ENCODE measurements around the gene MEIS2. TPM values are rescaled to one million over a fixed set of nuclear protein-coding genes. Genes with fewer than 3 reads are reported as not detected.
"Not testable (repeated sequence)": the region's sequence is repeated elsewhere in the genome, so short reads cannot be mapped to it uniquely, and the experiment has no call there.

The MEIS2 gene
- total RNA-seq, 5 donors from 2014 or later (not counting 1 experiment from before 2014, with no cell fraction given) = 0.38 to 0.54 TPM; not detected in 3

GRCh38 chr15:36996121-36996520 lies 104.2 kb downstream of the MEIS2 start:
- no peaks in the 10 kb centered on the region for H3K4me1 ChIP-seq (ENCODE audit: control insufficient read depth in 1 of 2, extremely low read depth in 1 of 2, insufficient read depth in 2 of 2, low read length in 2 of 2)
- CTCF ChIA-PET = no interaction called here
- no peaks in the 10 kb centered on the region for H3K36me3 Mint-ChIP-seq
- no peak overlapping the region for H3K4me3 Mint-ChIP-seq
- no peaks in the 10 kb centered on the region for H3K9me3 ChIP-seq
- POLR2A ChIA-PET = no interaction called here
- ATAC-seq (replicated peaks in 1 of 4) = no peak
- H3K4me3 ChIP-seq (ENCODE audit: control insufficient read depth in 1 of 2, extremely low read depth in 1 of 2, low read length in 1 of 2) = no peak overlapping the region
- H3K9me3 Mint-ChIP-seq = peaks cover 0 to 4% (median 0%) of the 10 kb centered on the region in 3 donors
- no peak overlapping the region for H3K27ac Mint-ChIP-seq
- H3K27ac ChIP-seq (ENCODE audit: low read length) = no peak overlapping the region
- no CpG with 5 or more reads among the region's 2 CpGs for WGBS (ENCODE audit: insufficient coverage)
- no peaks in the 10 kb centered on the region for H3K27me3 ChIP-seq (replicated peaks in 1 of 2; ENCODE audit: control insufficient read depth in 2 of 2, extremely low read depth in 1 of 2, insufficient read depth in 2 of 2, low read length in 1 of 2)
- no peaks in the 10 kb centered on the region for H3K36me3 ChIP-seq (ENCODE audit: control insufficient read depth in 2 of 2, extremely low read depth in 1 of 2, insufficient read depth in 1 of 2, low read length in 1 of 2)
- H3K4me1 Mint-ChIP-seq = no peaks in the 10 kb centered on the region
- H3K27me3 Mint-ChIP-seq = peaks cover 0 to 4% of the 10 kb centered on the region in 2 donors
- no peak for DNase-seq

- Mint-ChIP-seq H3K27me3 (peaks cover 0 to 4% of the 10 kb centered on the region in 2 donors), H3K4me3 (no peak overlapping the region), H3K9me3 (no peaks in the 10 kb centered on the region), H3K4me1 (no peaks in the 10 kb centered on the region), H3K36me3 (no peaks in the 10 kb centered on the region), H3K27ac (no peak overlapping the region)
- Histone ChIP-seq H3K4me1 (ENCODE audit: control insufficient read depth in 1 of 2, extremely low read depth in 1 of 2, insufficient read depth in 2 of 2, low read length in 2 of 2) (no peaks in the 10 kb centered on the region), H3K27ac (ENCODE audit: low read length) (no peak overlapping the region), H3K4me3 (ENCODE audit: control insufficient read depth in 1 of 2, extremely low read depth in 1 of 2, low read length in 1 of 2) (no peak overlapping the region), H3K9me3 (no peaks in the 10 kb centered on the region), H3K36me3 (ENCODE audit: control insufficient read depth in 2 of 2, extremely low read depth in 1 of 2, insufficient read depth in 1 of 2, low read length in 1 of 2) (no peaks in the 10 kb centered on the region), H3K27me3 (replicated peaks in 1 of 2; ENCODE audit: control insufficient read depth in 2 of 2, extremely low read depth in 1 of 2, insufficient read depth in 2 of 2, low read length in 1 of 2) (no peaks in the 10 kb centered on the region)
- POLR2A ChIA-PET = no interaction called here
- CTCF ChIA-PET = no interaction called here
- no peak for DNase-seq
- ATAC-seq (replicated peaks in 1 of 4) = no peak
- 64% methylated on average over 4 of the region's 8 CpGs for WGBS (ENCODE audit: insufficient coverage)
Measured at GRCh38 chr15:36994790-36995189, 105.6 kb downstream of the MEIS2 start.

GRCh38 chr15:36992454-36992853 lies 107.9 kb downstream of the MEIS2 start:
- POLR2A ChIA-PET = no interaction called here
- no CpG with 5 or more reads among the region's 5 CpGs for WGBS (ENCODE audit: insufficient coverage)
- Histone ChIP-seq H3K4me1 (ENCODE audit: control insufficient read depth in 1 of 2, extremely low read depth in 1 of 2, insufficient read depth in 2 of 2, low read length in 2 of 2) (no peaks in the 10 kb centered on the region), H3K4me3 (ENCODE audit: control insufficient read depth in 1 of 2, extremely low read depth in 1 of 2, low read length in 1 of 2) (no peak overlapping the region), H3K36me3 (ENCODE audit: control insufficient read depth in 2 of 2, extremely low read depth in 1 of 2, insufficient read depth in 1 of 2, low read length in 1 of 2) (no peaks in the 10 kb centered on the region), H3K27ac (ENCODE audit: low read length) (no peak overlapping the region), H3K27me3 (replicated peaks in 1 of 2; ENCODE audit: control insufficient read depth in 2 of 2, extremely low read depth in 1 of 2, insufficient read depth in 2 of 2, low read length in 1 of 2) (no peaks in the 10 kb centered on the region), H3K9me3 (no peaks in the 10 kb centered on the region)
- no peak for ATAC-seq (replicated peaks in 1 of 4)
- Mint-ChIP-seq H3K4me1 (no peaks in the 10 kb centered on the region), H3K4me3 (no peak overlapping the region), H3K27ac (no peak overlapping the region), H3K9me3 (no peaks in the 10 kb centered on the region), H3K36me3 (no peaks in the 10 kb centered on the region), H3K27me3 (no peaks in the 10 kb centered on the region)
- CTCF ChIA-PET = no interaction called here
- no peak for DNase-seq

GRCh38 chr15:36988947-36989346 lies 111.4 kb downstream of the MEIS2 start:
- H3K36me3 ChIP-seq (ENCODE audit: control insufficient read depth in 2 of 2, extremely low read depth in 1 of 2, insufficient read depth in 1 of 2, low read length in 1 of 2) = no peaks in the 10 kb centered on the region
- DNase-seq (no peak), ATAC-seq (replicated peaks in 1 of 4) (no peak)
- no peak overlapping the region for H3K4me3 ChIP-seq (ENCODE audit: control insufficient read depth in 1 of 2, extremely low read depth in 1 of 2, low read length in 1 of 2)
- Mint-ChIP-seq H3K27ac (no peak overlapping the region), H3K4me3 (no peak overlapping the region), H3K9me3 (peaks cover 11 to 16% (median 13%) of the 10 kb centered on the region in 3 donors), H3K36me3 (no peaks in the 10 kb centered on the region), H3K27me3 (no peaks in the 10 kb centered on the region), H3K4me1 (no peaks in the 10 kb centered on the region)
- H3K9me3 ChIP-seq = no peaks in the 10 kb centered on the region
- H3K27ac ChIP-seq (ENCODE audit: low read length) = no peak overlapping the region
- ChIA-PET CTCF (no interaction called here), POLR2A (no interaction called here)
- no peaks in the 10 kb centered on the region for H3K27me3 ChIP-seq (replicated peaks in 1 of 2; ENCODE audit: control insufficient read depth in 2 of 2, extremely low read depth in 1 of 2, insufficient read depth in 2 of 2, low read length in 1 of 2)
- H3K4me1 ChIP-seq (ENCODE audit: control insufficient read depth in 1 of 2, extremely low read depth in 1 of 2, insufficient read depth in 2 of 2, low read length in 2 of 2) = no peaks in the 10 kb centered on the region

DNA sequence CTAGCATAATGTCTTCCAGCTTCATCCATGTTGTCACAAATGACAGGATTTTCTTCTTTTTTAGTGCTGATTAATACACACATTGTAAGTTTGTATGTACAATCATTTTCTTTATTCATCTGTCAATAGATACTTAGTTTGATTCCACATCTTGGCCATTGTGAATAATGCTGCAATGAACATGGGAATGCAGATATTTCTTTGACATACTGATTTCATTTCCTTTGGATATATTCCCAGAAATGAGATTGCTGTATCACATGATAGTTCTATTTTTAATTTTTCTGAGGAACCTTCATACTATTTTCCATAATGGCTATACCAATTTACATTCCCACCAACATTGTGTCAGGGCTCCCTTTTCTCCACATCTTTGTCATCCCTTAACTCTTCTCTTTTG lies 117.9 kb downstream of the MEIS2 start:
- peaks cover 12 to 29% (median 22%) of the 10 kb centered on the region in 3 donors for H3K9me3 Mint-ChIP-seq
- no peak for ATAC-seq (replicated peaks in 1 of 4)
- H3K27ac Mint-ChIP-seq = no peak overlapping the region
- H3K27me3 Mint-ChIP-seq = no peaks in the 10 kb centered on the region
- Histone ChIP-seq H3K4me3 (ENCODE audit: control insufficient read depth in 1 of 2, extremely low read depth in 1 of 2, low read length in 1 of 2) (no peak overlapping the region), H3K27ac (ENCODE audit: low read length) (no peak overlapping the region), H3K27me3 (replicated peaks in 1 of 2; ENCODE audit: control insufficient read depth in 2 of 2, extremely low read depth in 1 of 2, insufficient read depth in 2 of 2, low read length in 1 of 2) (no peaks in the 10 kb centered on the region), H3K36me3 (ENCODE audit: control insufficient read depth in 2 of 2, extremely low read depth in 1 of 2, insufficient read depth in 1 of 2, low read length in 1 of 2) (no peaks in the 10 kb centered on the region), H3K9me3 (no peaks in the 10 kb centered on the region), H3K4me1 (ENCODE audit: control insufficient read depth in 1 of 2, extremely low read depth in 1 of 2, insufficient read depth in 2 of 2, low read length in 2 of 2) (no peaks in the 10 kb centered on the region)
- ChIA-PET CTCF (interaction anchor here in 1 of 2 donors (0.5 kb wide), 1 partner anchor 46 kb away, joined by 3 read pairs; no protein-coding TSS in a partner anchor), POLR2A (no interaction called here)
- H3K36me3 Mint-ChIP-seq = no peaks in the 10 kb centered on the region
- no peak for DNase-seq
- no peak overlapping the region for H3K4me3 Mint-ChIP-seq
- no peaks in the 10 kb centered on the region for H3K4me1 Mint-ChIP-seq

DNA sequence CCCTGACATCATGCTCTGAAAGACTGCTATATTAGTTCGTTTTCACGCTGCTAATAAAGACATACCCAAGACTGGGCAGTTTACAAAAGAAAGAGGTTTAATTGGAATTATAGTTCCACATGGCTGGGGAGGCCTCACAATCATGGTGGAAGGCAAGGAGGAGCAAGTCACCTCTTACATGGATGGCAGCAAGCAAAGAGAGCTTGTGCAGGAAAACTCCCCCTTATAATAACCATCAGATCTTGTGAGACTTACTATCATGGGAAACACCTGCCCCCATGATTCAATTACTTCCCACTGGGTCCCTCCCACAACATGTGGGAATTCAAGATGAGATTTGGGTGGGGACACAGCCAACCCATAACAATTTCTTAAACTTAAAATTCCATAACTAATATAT lies 120.1 kb downstream of the MEIS2 start:
- DNase-seq; H3K4me1 Mint-ChIP-seq; ATAC-seq (replicated peaks in 1 of 4); H3K27me3 ChIP-seq (replicated peaks in 1 of 2; ENCODE audit: control insufficient read depth in 2 of 2, extremely low read depth in 1 of 2, insufficient read depth in 2 of 2, low read length in 1 of 2); H3K4me3 ChIP-seq (ENCODE audit: control insufficient read depth in 1 of 2, extremely low read depth in 1 of 2, low read length in 1 of 2); H3K27me3 Mint-ChIP-seq; H3K4me3 Mint-ChIP-seq; H3K9me3 ChIP-seq; H3K27ac Mint-ChIP-seq; H3K36me3 ChIP-seq (ENCODE audit: control insufficient read depth in 2 of 2, extremely low read depth in 1 of 2, insufficient read depth in 1 of 2, low read length in 1 of 2); POLR2A ChIA-PET; CTCF ChIA-PET; H3K27ac ChIP-seq (ENCODE audit: low read length); H3K36me3 Mint-ChIP-seq; H3K4me1 ChIP-seq (ENCODE audit: control insufficient read depth in 1 of 2, extremely low read depth in 1 of 2, insufficient read depth in 2 of 2, low read length in 2 of 2): not testable (repeated sequence)
- peaks cover 10 to 26% (median 20%) of the 10 kb centered on the region in 3 donors for H3K9me3 Mint-ChIP-seq
- WGBS (ENCODE audit: insufficient coverage) = no CpG with 5 or more reads among the region's 2 CpGs

DNA sequence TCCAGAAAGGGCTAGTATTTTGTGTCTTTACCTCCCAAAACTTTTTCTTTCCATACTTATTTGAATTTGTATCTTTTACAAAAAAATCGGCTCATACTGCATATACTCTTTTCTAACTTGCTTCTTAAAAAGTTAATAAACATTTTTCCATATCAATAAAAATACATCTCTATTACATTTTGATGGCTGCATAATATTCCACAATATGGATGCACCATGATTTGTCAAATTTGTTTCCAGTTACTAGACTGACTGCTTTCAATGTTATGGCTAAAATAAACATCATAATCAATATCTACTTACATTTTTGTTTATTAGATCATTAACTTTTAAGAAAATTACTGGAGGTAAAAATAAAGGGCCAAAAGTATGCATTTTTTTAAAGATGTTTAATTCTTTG lies 121.7 kb downstream of the MEIS2 start:
- Histone ChIP-seq H3K27ac (ENCODE audit: low read length) (no peak overlapping the region), H3K9me3 (no peaks in the 10 kb centered on the region), H3K4me1 (ENCODE audit: control insufficient read depth in 1 of 2, extremely low read depth in 1 of 2, insufficient read depth in 2 of 2, low read length in 2 of 2) (no peaks in the 10 kb centered on the region), H3K36me3 (ENCODE audit: control insufficient read depth in 2 of 2, extremely low read depth in 1 of 2, insufficient read depth in 1 of 2, low read length in 1 of 2) (no peaks in the 10 kb centered on the region), H3K4me3 (ENCODE audit: control insufficient read depth in 1 of 2, extremely low read depth in 1 of 2, low read length in 1 of 2) (no peak overlapping the region), H3K27me3 (replicated peaks in 1 of 2; ENCODE audit: control insufficient read depth in 2 of 2, extremely low read depth in 1 of 2, insufficient read depth in 2 of 2, low read length in 1 of 2) (no peaks in the 10 kb centered on the region)
- ChIA-PET POLR2A (no interaction called here), CTCF (no interaction called here)
- Mint-ChIP-seq H3K9me3 (peaks cover 0 to 10% (median 6%) of the 10 kb centered on the region in 3 donors), H3K4me3 (no peak overlapping the region), H3K27ac (no peak overlapping the region), H3K27me3 (no peaks in the 10 kb centered on the region), H3K36me3 (no peaks in the 10 kb centered on the region), H3K4me1 (no peaks in the 10 kb centered on the region)
- WGBS (ENCODE audit: insufficient coverage) = no CpG with 5 or more reads among the region's 1 CpG
- ATAC-seq (replicated peaks in 1 of 4) = no peak
- DNase-seq = no peak

Data from T-cell (primary cell).